ENCODE measurements around the gene IL34.

DNA sequence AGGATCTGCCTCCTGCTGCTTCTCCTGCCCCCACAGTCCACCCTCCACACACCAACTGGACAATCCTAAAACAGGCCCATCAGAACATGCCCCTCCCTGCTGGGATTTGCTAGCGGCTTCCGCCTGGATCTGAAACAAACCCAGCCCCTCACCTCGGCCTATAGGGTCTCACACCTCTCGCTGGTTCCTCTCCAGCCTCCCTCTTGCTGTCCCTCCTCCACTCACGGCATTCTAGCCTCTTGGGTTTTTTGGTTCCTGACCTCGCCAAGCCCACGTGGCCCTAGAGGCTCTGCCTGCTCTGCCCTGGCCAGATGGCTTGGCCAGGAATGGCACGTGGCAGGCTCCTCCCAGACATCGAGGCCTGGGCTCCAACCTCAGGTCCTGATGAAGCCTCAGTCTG is 55.2 kb downstream of the IL34 start:
- no peak for TF ChIP-seq POLR2AphosphoS5 (IDR thresholded peaks at IDR 0.05)
- TF ChIP-seq CTCF (IDR thresholded peaks at IDR 0.05), result no peak

Measured in transverse colon (tissue), 4 donors.